GM10266 (cell line): ENCODE measurements around the gene RIMS4.
"Not testable (repeated sequence)": the region's sequence is repeated elsewhere in the genome, so short reads cannot be mapped to it uniquely, and the experiment has no call there.

Experiments used
- DNase-seq: peaks from one replicate; pipeline ENCODE4 v3.0.0; 2012; ENCODE audit errors: extremely low spot score
- TF ChIP-seq, protein P1 (sequence below): IDR thresholded peaks from 2 replicates; pipeline ENCODE4 v1.5.1; 2012; ENCODE audit warnings: mild to moderate bottlenecking, low read depth; ENCODE audit not compliant: control insufficient read depth, insufficient read depth; ENCODE audit errors: missing control alignments

Gene RIMS4

DNA sequence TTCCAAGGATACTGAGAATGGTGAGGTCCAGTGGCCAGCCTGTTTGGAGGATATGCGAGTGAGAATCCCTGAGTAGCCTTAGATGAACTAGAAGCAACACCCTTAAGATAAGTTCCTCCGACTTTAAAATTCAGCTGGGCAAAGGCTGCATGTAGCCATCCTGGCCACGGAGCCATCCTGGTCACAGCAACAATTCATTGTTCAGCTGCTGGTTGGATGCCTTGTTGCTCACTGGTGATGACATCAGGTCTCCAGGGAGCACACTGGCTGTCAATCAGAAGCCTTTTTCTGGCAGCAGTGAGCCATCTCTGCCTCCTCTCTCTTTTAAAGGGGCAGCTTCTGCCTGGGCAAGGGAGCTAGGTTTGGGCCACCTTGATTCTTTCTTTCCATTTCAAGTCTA lies 22.4 kb upstream of the RIMS4 start:
- TF ChIP-seq, protein P1, sequence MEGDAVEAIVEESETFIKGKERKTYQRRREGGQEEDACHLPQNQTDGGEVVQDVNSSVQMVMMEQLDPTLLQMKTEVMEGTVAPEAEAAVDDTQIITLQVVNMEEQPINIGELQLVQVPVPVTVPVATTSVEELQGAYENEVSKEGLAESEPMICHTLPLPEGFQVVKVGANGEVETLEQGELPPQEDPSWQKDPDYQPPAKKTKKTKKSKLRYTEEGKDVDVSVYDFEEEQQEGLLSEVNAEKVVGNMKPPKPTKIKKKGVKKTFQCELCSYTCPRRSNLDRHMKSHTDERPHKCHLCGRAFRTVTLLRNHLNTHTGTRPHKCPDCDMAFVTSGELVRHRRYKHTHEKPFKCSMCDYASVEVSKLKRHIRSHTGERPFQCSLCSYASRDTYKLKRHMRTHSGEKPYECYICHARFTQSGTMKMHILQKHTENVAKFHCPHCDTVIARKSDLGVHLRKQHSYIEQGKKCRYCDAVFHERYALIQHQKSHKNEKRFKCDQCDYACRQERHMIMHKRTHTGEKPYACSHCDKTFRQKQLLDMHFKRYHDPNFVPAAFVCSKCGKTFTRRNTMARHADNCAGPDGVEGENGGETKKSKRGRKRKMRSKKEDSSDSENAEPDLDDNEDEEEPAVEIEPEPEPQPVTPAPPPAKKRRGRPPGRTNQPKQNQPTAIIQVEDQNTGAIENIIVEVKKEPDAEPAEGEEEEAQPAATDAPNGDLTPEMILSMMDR: no peak
- no peak for DNase-seq

DNA sequence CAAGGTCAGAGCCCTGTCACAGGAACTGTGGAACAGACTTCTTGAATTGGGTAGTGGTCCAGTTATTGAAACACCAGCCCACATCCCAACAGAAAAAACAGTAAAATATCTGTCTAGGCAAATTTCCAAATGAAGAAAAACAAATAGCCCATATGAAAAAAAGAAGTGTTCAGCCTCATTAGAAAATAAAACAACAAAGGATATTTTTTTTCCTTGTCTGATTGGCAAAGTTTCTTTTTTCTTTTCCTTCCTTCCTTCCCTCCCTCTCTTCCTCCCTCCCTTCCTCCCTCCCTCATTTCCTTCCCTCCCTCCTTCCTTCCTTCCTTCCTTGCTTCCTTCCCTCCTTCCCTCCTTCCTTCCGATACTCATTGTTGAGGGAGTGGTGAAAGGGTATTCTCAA lies 20.6 kb upstream of the RIMS4 start:
- TF ChIP-seq, protein P1: no peak

DNA sequence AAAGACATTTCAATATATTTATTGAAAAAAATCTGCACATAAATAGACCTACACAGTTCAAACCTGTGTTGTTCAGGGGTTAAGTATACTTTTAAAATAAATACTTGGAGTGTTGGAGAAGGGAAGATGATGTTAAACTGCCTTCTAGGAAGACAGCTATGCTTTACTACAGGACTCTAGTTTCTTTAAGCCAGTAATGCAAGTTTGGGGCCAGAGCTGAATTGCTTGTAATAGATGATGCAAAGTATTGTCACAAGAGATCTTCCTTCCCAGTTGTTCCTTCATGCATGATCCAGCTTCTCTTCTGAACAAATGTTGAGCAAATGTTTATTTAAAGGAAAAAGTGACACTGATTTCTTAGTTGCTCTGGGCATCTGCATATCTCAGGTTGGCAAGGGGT lies 20.2 kb upstream of the RIMS4 start:
- DNase-seq: no peak

More for the DNA sequence above, 20.6 kb upstream of the RIMS4 start:
- DNase-seq: no peak

DNA sequence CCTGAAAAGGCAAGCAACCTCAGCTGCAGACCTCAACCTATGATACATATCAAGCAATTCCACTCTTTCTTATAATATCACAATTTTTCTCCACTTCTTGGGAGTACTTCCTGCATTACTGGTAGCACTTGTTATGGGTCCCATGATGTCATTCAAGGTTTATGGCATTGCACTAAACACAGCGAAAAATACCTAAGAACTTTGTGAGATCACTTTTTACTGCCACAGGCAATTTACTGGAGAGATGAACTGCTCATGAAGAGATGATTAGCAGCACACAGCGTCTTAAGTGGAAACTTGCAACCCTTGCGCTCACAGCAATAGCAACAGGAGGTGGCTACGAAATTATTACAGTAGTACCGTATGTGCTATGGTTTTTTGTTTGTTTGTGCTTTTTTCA lies 19.3 kb upstream of the RIMS4 start:
- TF ChIP-seq, protein P1: no peak
- no peak for DNase-seq

More for the DNA sequence above, 20.2 kb upstream of the RIMS4 start:
- TF ChIP-seq, protein P1: no peak

DNA sequence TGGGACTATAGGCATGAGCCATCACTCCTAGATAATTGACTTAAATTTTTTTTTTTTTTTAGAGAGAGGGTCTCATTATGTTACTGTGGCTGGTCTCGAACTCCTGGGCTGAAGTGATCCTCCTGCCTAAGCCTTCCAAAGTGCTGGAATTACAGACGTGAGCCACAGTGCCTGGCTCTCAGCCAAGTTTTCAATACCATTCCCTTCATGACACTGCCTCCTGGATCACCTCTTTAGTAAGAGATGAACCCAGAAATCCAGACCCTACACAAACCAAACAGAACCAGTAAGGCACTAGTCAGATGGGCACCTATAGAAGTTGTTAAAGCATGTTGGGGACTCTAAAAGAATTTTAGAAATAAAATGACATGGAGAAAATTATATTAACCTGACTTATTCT lies 18.3 kb upstream of the RIMS4 start:
- TF ChIP-seq, protein P1: no peak
- no peak for DNase-seq

DNA sequence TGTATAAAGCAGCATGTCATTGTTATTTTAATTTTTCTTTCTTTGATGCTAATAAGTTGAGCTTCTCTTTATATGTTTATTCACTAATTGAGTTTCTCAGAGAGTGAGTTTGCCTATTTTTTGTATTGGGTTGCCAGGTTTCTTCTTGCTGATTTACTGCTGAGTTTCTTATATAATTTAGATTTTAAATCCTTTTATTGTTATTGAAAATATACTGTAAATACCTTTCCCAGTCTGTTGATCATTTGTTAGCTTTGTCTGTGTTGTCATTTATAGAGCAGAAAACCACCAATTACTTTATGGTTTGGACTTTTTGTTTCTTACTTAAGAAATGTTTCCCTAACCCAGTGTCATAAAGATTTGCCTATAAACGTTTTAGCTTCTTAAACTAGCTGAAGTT lies 17.1 kb upstream of the RIMS4 start:
- no peak for DNase-seq
- TF ChIP-seq, protein P1: no peak

DNA sequence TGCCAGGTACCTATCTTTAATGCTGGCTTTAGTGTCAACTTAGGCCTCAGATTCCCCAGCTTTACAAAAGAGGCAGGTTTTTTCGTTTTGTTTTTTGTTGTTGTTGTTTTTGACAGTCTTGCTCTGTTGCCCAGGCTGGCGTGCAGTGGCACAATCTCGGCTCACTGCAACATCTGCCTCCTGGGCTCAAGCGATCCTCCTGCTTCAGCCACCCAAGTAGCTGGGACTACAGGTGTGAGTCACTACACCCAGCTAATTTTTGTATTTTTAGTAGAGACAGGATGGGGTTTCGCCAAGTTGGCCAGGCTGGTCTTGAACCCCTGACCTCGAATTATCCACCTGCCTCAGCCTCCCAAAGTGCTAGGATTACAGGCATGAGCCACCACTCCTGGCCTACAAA lies 11.2 kb upstream of the RIMS4 start:
- DNase-seq: not testable (repeated sequence)

DNA sequence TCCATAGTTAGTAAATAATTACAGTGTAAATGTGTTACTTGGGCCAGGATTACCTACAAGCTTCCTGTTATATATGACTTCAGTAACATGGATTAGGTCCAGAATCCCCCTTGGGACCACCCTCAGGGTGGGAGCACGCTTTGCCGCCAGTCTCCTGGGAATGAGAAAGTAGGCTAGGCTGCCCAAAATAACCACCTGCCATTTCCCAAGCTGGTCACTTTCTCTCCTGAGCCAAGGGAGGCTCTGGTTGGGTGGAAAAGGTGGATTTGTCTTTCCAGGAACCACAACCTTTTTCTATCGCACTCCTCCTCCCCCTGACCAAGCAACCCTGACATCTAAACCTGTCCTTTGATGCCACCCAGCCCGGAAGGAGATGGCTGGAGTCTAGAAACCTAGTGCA lies 9.6 kb upstream of the RIMS4 start:
- no peak for DNase-seq
- TF ChIP-seq, protein P1: no peak
